ENCODE measurements around the gene PPM1L. TPM values are rescaled to one million over a fixed set of nuclear protein-coding genes. Genes with fewer than 3 reads are reported as not detected.
A peak's percentile ranks its signal among the peaks of the same experiment; 100 is the strongest.

The PPM1L gene
- total and polyA plus RNA-seq, 8 donors = 5.1 to 12.7 (median 5.4) TPM

GRCh38 chr3:160869825-160870224, 113.8 kb downstream of the PPM1L start:
- Histone ChIP-seq H3K27me3 (no peaks in the 10 kb centered on the region), H3K4me3 (no peak overlapping the region), H3K4me1 (no peaks in the 10 kb centered on the region), H3K36me3 (no peaks in the 10 kb centered on the region), H3K27ac (no peak overlapping the region), H3K9me3 (no peaks in the 10 kb centered on the region)
- peak; percentile 22 for ATAC-seq
- DNase-seq = no peak
- intact Hi-C loops (cut with DNase I) = no loop called here
- TF ChIP-seq, protein P1, sequence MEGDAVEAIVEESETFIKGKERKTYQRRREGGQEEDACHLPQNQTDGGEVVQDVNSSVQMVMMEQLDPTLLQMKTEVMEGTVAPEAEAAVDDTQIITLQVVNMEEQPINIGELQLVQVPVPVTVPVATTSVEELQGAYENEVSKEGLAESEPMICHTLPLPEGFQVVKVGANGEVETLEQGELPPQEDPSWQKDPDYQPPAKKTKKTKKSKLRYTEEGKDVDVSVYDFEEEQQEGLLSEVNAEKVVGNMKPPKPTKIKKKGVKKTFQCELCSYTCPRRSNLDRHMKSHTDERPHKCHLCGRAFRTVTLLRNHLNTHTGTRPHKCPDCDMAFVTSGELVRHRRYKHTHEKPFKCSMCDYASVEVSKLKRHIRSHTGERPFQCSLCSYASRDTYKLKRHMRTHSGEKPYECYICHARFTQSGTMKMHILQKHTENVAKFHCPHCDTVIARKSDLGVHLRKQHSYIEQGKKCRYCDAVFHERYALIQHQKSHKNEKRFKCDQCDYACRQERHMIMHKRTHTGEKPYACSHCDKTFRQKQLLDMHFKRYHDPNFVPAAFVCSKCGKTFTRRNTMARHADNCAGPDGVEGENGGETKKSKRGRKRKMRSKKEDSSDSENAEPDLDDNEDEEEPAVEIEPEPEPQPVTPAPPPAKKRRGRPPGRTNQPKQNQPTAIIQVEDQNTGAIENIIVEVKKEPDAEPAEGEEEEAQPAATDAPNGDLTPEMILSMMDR (IDR thresholded peaks at IDR 0.05) = no peak

DNA sequence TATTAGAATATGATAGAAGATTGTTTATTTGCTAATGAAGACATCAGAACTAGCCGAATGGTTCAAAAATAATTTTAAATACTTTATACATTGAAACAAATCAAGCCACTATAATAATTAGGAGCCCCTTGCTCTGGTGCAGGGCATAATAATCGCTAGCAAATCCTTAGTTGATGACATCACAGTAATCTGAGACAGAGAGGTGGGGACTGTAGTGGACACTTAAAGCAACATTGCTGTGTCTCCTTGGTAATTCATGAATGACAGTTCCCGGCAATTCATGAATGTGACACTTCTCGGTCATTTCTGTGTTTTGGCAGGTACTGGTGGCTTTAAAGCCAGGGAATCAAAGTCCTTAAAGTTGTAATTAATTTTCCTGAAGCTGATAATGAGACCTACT, 114.3 kb downstream of the PPM1L start:
- TF ChIP-seq, protein P1 (IDR thresholded peaks at IDR 0.05) = no peak
- ATAC-seq (peak; percentile 48), DNase-seq (peak in 1 of 4 donors; percentile 16)
- intact Hi-C loops (cut with DNase I) = no loop called here
- no peak overlapping the region for H3K27ac ChIP-seq
- no peaks in the 10 kb centered on the region for H3K27me3 ChIP-seq
- no peaks in the 10 kb centered on the region for H3K36me3 ChIP-seq
- no peak overlapping the region for H3K4me3 ChIP-seq
- no peaks in the 10 kb centered on the region for H3K9me3 ChIP-seq
- H3K4me1 ChIP-seq = no peaks in the 10 kb centered on the region

DNA sequence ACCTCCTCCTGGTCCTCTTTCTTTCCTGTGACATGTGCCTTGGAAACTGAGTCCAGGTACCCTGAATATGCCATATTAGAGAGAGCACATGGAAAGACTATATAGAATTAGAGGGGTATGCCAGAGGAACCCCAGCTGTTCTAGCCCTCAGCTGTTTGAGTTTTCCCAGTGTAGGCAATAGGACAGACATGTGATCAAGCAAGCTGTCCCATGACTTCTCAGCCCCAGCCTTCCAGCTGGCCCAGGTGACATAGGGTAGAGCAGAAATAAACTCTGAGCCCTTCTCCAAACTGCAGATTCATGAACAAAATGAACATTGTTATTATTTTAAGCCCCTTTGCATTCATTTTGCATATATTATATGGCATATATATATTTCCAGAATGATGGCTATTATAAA, 118.7 kb downstream of the PPM1L start:
- Histone ChIP-seq H3K9me3 (peaks cover 0 to 10% of the 10 kb centered on the region in 2 donors), H3K4me3 (no peak overlapping the region), H3K27ac (no peak overlapping the region), H3K4me1 (no peaks in the 10 kb centered on the region), H3K27me3 (no peaks in the 10 kb centered on the region), H3K36me3 (no peaks in the 10 kb centered on the region)
- TF ChIP-seq, protein P1 (IDR thresholded peaks at IDR 0.05) = no peak
- ATAC-seq (no peak), DNase-seq (no peak)
- intact Hi-C loops (cut with DNase I) = no loop called here

- intact Hi-C loops (cut with DNase I) = no loop called here
- Histone ChIP-seq H3K9me3 (peaks cover 0 to 10% of the 10 kb centered on the region in 2 donors), H3K36me3 (no peaks in the 10 kb centered on the region), H3K4me1 (no peaks in the 10 kb centered on the region), H3K27me3 (no peaks in the 10 kb centered on the region), H3K4me3 (no peak overlapping the region), H3K27ac (no peak overlapping the region)
- DNase-seq (no peak), ATAC-seq (no peak)
- TF ChIP-seq, protein P1 (IDR thresholded peaks at IDR 0.05) = no peak
Observed at GRCh38 chr3:160876643-160877042, 120.6 kb downstream of the PPM1L start.

- H3K27me3 ChIP-seq = no peaks in the 10 kb centered on the region
- ATAC-seq = no peak
- peaks cover 0 to 10% of the 10 kb centered on the region in 2 donors for H3K9me3 ChIP-seq
- intact Hi-C loops (cut with DNase I) = no loop called here
- no peak overlapping the region for H3K27ac ChIP-seq
- no peaks in the 10 kb centered on the region for H3K4me1 ChIP-seq
- H3K4me3 ChIP-seq = no peak overlapping the region
- no peak for DNase-seq
- H3K36me3 ChIP-seq = no peaks in the 10 kb centered on the region
- TF ChIP-seq, protein P1 (IDR thresholded peaks at IDR 0.05) = no peak
Observed at GRCh38 chr3:160879859-160880258, 123.8 kb downstream of the PPM1L start.

All from left lung (tissue), 10 donors.